ENCODE measurements around the gene SMARCB1.

The SMARCB1 gene

DNA sequence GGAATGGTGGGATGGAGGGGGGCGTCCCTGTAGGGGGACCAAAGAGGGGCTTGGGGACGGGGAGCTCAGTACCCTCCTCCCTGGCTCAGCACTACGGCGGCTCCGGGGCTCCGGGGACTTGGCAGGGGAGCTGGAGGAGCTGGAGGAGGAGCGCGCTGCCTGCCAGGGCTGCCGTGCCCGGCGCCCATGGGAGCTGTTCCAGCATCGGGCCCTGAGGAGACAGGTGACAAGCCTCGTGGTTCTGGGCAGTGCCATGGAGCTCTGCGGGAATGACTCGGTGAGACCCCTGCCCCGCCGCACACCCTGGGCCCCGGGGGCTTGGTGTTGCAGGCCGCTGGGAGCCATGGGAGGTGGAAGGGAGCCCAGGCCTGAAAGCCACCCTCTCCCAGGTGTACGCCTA, 95.6 kb downstream of the SMARCB1 start:
- H3K4me1 Mint-ChIP-seq, result no peaks in the 10 kb centered on the region
- CTCF ChIA-PET, result interaction anchor here (1.6 kb wide), 1 partner anchor 12 kb away, joined by 3 read pairs; the partner anchor contains the start of gene MIF
- no peaks in the 10 kb centered on the region for H3K36me3 Mint-ChIP-seq
- no peaks in the 10 kb centered on the region for H3K27me3 Mint-ChIP-seq
- H3K27ac Mint-ChIP-seq, result no peak overlapping the region
- H3K9me3 Mint-ChIP-seq, result no peaks in the 10 kb centered on the region
- no peak overlapping the region for H3K4me3 Mint-ChIP-seq
- no peak for DNase-seq

GRCh38 chr22:23883658-23884057, 96.9 kb downstream of the SMARCB1 start:
- CTCF ChIA-PET, result no interaction called here

GRCh38 chr22:23884140-23884539, 97.4 kb downstream of the SMARCB1 start:
- Mint-ChIP-seq H3K27me3 (no peaks in the 10 kb centered on the region), H3K4me3 (no peak overlapping the region), H3K9me3 (no peaks in the 10 kb centered on the region), H3K27ac (no peak overlapping the region), H3K36me3 (no peaks in the 10 kb centered on the region), H3K4me1 (no peaks in the 10 kb centered on the region)
- CTCF ChIA-PET, result no interaction called here
- no peak for DNase-seq

More at GRCh38 chr22:23883658-23884057, 96.9 kb downstream of the SMARCB1 start:
- Mint-ChIP-seq H3K4me1 (no peaks in the 10 kb centered on the region), H3K9me3 (no peaks in the 10 kb centered on the region), H3K36me3 (no peaks in the 10 kb centered on the region), H3K4me3 (no peak overlapping the region), H3K27ac (no peak overlapping the region), H3K27me3 (no peaks in the 10 kb centered on the region)
- DNase-seq, result no peak

All from activated naive CD4-positive, alpha-beta T cell treated with anti-CD3 and anti-CD28 coated beads, Interleukin-2, amount 10 ng/mL, durations not matched to agents 7 days and 5 days (primary cell).